AG20443 (cell line): ENCODE results near the gene IL11.
A peak's percentile ranks its signal among the peaks of the same experiment; 100 is the strongest.
"Not testable (repeated sequence)": the region's sequence is repeated elsewhere in the genome, so short reads cannot be mapped to it uniquely, and the experiment has no call there.

ENCODE experiments used
- DNase-seq: peaks from one replicate; pipeline ENCODE4 v3.0.0; 2012; ENCODE audit warnings: low spot score, mixed read lengths

Gene IL11

GRCh38 chr19:55370305-55370988 lies at the start of gene IL11:
TSS of gene IL11 (minus strand) at chr19:55370463. CDS start at chr19:55370310, 153 bp downstream.
- DNase-seq = peak; percentile 87

- DNase-seq = no peak
These were observed 49.5 kb upstream of the IL11 start for GRCh38 chr19:55419624-55420236.

DNA sequence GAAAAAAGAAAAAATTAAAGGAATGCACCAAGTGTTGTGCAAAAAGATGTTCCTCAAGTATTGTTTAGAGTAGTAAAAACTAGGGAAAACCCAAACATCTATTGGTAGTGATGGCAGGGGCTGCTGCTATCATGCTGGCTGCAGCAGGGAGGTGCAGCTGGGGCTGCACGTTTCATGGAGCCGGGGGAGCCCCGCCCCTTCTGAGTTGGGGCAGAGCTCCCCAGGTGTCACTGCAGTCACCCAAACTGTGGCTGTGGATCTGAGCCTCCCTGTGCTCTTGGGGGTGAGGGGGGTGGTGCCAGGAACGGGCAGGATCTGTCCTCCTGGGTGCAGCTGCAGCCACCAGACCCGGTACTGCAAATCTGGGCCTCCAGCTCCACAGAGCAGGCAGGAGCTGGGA lies 48.8 kb upstream of the IL11 start:
- no peak for DNase-seq

DNA sequence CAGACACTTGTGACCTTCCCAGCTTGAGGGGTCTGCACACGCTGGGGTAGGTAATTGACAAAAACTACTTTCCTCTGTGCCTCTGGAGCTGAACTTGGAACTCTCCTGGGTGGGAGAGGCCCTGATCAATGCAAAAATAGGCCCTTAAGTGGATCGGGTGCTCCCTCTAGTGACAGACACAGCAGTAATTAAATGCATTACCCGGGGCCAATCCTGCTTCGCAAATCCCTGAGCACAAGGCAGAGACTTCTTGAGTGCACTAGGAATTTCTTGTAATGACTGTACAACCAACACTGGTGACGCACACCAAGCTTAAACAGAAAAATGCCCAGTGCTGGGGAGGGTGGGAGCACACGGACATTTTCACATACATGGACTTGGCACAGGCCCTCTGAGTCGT lies 47.9 kb upstream of the IL11 start:
- DNase-seq = peak; percentile 88

- DNase-seq = no peak
These were observed 39.9 kb upstream of the IL11 start for GRCh38 chr19:55410168-55410567.

DNA sequence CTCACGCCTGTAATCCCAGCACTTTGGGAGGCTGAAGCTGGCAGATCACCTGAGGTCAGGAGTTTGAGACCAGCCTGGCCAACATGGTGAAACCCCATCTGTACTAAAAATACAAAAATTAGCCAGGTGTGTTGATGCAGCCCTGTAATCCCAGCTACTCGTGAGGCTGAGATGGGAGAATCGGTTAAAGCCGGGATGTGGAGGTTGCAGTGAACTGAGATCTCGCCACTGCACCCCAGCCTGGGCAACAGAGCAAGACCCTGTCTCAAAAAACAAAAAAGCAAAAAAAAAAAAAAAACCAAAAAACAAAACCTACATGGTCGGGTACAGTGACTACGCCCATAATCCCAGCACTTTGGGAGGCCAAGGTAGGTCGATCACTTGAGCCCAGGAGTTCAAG lies 38.9 kb upstream of the IL11 start:
- DNase-seq = not testable (repeated sequence)

- no peak for DNase-seq
These were observed 38.2 kb upstream of the IL11 start for GRCh38 chr19:55408533-55408872.

- DNase-seq = peak; percentile 99
These were observed 37.7 kb upstream of the IL11 start for GRCh38 chr19:55407800-55408532.

DNA sequence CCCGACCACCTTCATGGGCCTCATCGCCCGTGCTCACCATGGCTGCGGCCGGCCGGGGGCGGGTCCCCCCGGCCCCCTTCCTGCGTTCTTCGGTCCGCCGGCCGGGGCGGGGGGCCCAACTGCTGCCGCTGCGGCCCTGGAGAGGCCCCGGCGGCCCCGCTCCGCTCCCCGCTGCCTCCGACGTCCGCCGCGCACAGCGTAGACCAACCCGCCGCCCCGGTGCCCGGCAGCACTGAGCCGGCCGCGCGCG lies 37.2 kb upstream of the IL11 start, which contains the start of gene UBE2S:
TSS of gene UBE2S (minus strand) at position 239 of the 250 bp plus-strand sequence. CDS start at position 40, 199 bp downstream.
- DNase-seq = not testable (repeated sequence)

GRCh38 chr19:55406826-55407549 lies 36.7 kb upstream of the IL11 start:
- peak; percentile 68 for DNase-seq

- no peak for DNase-seq
These were observed 36.0 kb upstream of the IL11 start for GRCh38 chr19:55406091-55406825.

- DNase-seq = no peak
These were observed 35.4 kb upstream of the IL11 start for GRCh38 chr19:55405638-55406037.

DNA sequence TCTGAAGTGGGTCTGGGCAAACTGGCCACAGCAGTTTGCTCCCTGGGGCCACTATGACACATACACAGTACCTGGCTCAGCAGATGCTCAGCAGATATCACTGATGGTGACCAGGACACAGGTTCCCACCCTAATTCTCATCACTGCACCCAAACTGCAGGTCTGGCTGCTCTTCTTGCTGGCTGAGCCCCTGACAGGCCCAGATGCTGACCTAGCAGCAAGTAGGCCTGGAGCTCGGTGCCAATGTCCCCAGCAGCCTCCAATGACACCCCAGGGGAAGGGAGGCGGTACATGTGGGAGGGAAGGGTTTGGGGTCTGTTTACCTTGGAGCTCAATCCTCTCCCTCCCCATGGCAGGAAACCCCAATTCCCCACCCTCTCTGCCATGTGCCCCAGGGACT lies 32.2 kb upstream of the IL11 start:
- no peak for DNase-seq

DNA sequence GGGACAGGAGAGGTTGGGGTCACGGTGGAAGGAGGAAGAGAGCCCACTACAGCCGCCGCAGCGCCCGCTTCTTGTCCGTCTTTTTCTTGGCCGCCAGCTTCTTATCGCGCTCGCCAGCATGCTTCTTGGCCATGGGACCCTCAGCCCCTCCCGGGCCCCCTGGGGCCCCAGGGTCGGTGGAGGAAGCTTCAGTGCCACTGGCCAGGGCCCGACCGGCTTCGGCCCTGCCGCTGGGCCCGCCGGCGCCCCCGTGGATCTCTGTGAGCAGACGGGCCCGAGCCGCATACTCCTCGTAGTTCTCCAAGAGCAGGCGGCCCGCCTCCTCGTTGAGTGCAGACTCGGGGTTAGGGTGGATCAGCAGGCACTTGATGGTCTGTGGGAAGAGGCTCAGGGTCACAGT lies 31.1 kb upstream of the IL11 start:
- DNase-seq = not testable (repeated sequence)

DNA sequence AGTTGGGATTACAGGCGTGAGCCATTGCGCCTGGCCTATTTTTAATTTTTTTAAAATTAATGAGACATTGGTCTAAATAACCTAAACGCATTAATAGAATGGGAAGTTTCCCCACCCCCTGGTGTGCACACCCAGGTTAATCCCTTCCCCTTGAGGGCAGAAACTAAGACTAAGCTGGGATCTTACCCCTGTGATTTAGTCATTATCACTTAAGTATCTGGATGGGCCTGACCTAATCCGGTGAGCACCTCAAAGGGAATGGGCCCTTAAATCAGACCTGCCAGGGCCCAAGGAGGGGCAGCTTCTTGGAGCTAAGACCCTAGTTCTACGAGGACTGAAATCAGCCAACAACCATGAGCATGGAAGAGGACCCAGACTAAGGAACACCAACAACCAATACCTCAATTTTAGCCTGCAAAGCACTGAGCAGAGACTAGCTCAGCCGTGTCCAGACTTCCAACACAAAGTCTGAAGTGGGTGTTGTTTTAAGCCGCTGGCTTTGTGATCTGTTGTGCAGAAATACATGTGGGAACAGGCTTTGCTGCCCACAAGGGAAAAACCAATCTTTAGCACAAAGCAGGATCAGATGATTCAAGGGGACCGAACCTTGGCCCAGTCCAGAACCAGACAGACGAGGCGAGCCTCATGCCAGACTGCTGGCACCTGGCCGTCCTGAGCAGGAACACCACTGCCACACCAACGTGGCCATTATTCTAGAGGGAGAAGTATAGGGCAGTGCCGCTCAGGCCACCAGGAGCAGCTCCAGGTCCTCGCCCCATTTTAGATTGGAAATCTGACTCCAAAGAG lies 30.2 kb upstream of the IL11 start:
- DNase-seq = no peak

DNA sequence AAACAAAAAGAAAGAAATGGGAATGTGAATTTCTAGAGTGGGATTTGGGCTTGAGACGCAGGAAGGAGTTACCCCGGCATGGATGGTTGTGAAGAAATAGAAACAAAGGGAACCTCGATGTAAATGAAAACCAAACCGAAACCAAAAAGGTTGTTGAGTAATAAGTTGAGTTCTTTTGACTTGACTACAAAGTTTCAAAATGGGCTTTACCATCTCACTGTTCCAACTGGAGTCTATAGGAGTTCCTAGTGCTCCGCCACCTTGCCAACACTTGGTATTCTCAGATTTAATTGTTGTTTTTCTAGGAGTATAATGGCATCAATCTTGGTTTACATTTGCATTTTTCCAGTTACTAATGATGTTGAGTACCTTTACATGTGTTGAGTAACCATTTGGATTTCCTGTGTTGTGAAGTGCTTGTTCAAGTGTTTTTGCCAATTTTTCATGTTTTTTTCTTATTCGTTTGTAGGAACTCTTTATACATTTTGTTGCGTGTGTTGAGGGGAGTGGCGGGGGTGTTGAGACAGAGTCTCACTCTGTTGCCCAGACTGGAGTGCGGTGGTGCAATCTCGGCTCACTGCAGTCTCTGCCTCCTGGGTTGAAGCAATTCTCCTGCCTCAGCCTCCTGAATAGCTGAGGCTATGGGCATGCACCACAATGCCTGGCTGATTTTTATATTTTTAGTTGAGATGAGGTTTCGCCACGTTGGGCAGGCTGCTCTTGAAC lies 28.1 kb upstream of the IL11 start:
- DNase-seq = no peak

DNA sequence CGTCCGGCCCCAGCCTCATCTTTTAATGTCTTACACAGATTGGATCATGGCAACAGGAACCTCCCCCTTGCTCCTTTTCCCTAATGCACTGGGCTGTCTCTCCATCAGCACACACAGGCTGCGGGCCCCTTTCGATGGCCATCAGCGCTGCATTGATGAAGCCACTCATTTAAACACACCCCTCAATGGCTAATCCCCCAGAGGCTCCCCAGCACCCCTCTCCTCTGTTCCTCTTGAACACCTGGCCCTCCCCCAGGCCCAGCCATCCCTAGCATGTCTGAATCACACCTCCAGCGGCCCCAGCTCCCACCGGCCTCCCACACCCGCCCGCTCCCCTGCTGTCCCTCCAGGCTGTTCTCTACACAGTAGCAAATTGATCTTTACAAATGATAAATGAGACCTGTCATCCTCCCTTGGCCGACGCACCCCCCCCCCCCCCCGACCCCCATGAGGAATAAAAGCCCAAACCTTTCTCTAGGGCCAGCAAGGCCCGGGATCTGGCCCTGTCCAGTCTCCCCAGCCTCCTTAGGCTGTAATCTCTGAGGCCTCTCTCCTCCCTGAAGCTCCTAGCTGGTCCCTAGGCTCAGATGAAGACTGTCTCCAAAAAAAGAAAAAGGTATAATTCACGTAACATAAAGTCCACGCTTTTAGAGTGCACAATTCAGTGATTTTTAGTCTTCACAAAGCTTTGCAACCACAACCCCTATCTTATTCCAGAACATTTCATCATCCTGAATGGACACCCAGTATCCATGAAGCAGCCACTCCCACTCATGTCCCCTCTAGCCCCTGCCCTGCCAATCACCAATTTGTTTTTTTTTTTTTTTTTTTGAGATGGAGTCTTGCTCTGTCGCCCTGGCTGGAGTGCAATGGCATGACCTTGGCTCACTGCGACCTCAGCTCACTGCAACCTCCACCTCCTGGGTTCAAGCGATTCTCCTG lies 22.8 kb upstream of the IL11 start:
- DNase-seq = no peak

DNA sequence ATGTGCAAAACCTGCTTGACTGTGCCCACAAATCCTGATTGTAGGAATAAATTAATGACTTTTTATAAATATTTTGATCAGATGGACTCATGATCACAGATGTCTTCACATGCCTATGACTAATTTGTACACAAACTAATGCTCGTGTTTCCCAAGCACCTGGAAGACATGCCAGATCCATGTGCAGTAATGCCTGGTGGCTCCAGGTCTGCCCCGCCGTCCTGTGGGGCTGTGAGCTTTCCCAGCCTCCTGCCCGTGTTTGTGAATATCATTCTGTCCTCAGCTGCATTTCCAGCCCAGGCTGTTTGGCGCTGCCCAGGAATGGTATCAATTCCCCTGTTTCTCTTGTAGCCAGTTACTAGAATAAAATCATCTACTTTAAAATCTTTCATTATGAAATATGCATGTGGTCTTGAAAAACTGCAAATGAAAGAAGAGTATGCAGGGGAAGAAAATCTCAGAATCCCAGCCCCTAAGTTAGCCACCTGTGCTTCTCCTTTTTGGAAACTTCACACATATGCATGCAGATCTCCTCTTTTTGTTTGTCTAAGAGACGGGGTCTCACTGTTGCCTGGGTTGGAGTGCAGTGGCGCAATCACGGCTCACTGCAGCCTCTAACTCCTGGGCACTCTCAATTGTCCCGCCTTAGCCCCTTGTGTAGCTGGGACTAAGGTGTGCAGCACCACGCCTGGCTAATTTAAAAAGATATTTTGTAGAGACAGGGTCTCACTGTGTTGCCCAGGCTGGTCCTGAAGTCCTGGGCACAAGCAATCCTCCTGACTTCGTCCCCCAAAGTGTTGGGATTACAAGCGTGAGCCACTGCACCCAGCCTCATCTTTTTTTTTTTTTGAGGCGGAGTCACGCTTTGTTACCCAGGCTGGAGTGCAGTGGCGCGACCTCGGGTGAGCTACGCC lies 21.7 kb upstream of the IL11 start:
- DNase-seq = no peak
